Measurements from ENCODE around the gene ZSWIM8.
"Not testable (repeated sequence)": the region's sequence is repeated elsewhere in the genome, so short reads cannot be mapped to it uniquely, and the experiment has no call there.

GRCh38 chr10:73796035-73796434 lies 10.6 kb downstream of the ZSWIM8 start:
- not testable (repeated sequence) for TF ChIP-seq RFX5 (IDR thresholded peaks at IDR 0.05); POLR2A (IDR thresholded peaks at IDR 0.05; ENCODE audit: low read length); SMC3 (IDR thresholded peaks at IDR 0.05); RAD21 (conservative IDR thresholded peaks at IDR 0.05 in 1 of 2, IDR thresholded peaks at IDR 0.05 in 1 of 2); CTCF (IDR thresholded peaks at IDR 0.05); PHF8 (IDR thresholded peaks at IDR 0.05; ENCODE audit: borderline replicate concordance, low read depth); CEBPB (IDR thresholded peaks at IDR 0.05)
